AG04450 (cell line): Measurements from ENCODE around the gene HADHB. TPM values are rescaled to one million over a fixed set of nuclear protein-coding genes. Genes with fewer than 3 reads are reported as not detected.

Experiments used
- CTCF ChIA-PET: fragments of 300-600, 350-600 bp; formaldehyde crosslinking; extraction: SDS; loops from one replicate; lab custom pipeline; 2022; ENCODE audit warnings: antibody characterized with exemption, inconsistent platforms; lab: Charles Lee
- POLR2A ChIA-PET: fragments of 350-600 bp; formaldehyde crosslinking; extraction: SDS; loops from one replicate; lab custom pipeline; 2021; ENCODE audit warnings: antibody characterized with exemption, inconsistent platforms; lab: Yijun Ruan, JAX
- DNase-seq: peaks from one replicate; pipeline ENCODE4 v3.0.0-alpha.2; 2011; ENCODE audit warnings: low read depth, low spot score
- H3K27ac ChIP-seq: one replicate; pipeline ENCODE4 v1.5.1; 2012; ENCODE audit warnings: low read depth, low read length, control low read depth
- H3K27me3 ChIP-seq: one replicate; pipeline ENCODE4 v1.6.0; 2012; ENCODE audit warnings: low read length; ENCODE audit not compliant: control insufficient read depth, insufficient read depth
- H3K4me3 ChIP-seq: 2 replicates; pipeline ENCODE4 v1.5.1; 2011; ENCODE audit warnings: mild to moderate bottlenecking, low read depth, low read length, control low read depth
- H3K9me3 ChIP-seq: 2 replicates; pipeline ENCODE4 v1.5.1; 2012; ENCODE audit warnings: low read length; ENCODE audit not compliant: control insufficient read depth, insufficient read depth
- polyA plus RNA-seq: library from polyadenylated mRNA; depleted of rRNA; stranded (reverse); fragments of >200 nt; gene quantifications from 2 replicates; pipeline ENCODE4 v1.2.3, GENCODE V29; 2011
- TF ChIP-seq, protein P1 (sequence below): IDR thresholded peaks from 2 replicates; pipeline ENCODE4 v1.5.1; 2011; ENCODE audit warnings: low read depth, low read length, control low read depth, inconsistent platforms

HADHB gene
- polyA plus RNA-seq, 1 experiment = 162 TPM

DNA sequence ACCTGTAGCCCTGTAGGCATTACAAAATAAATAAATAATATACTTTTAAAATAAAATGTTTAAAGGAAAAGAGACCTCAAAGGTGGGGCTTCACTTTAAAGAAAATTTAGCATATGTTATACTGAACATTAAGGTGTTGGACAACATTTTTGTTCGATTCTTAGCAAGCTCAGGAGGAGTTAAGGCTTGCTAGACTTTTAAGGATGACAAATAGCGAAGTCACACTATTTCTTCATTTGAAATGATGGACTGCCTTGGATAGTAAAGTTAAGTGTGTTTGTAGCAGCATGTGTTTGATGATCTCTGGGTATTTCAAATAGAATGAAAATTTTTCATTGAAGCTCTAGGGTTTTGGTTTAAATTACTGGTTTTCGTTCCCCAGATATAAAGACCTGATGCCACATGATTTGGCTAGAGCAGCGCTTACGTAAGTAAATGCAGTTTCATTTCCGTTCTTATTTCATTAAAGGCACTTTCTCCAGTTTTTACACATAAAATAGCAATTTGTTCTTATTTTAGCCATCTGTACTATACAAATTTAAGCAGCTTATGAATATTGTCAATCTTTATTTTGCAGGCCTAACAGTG lies 24.9 kb downstream of the HADHB start:
- DNase-seq = no peak
- no peak overlapping the region for H3K4me3 ChIP-seq
- no peaks in the 10 kb centered on the region for H3K27me3 ChIP-seq
- ChIA-PET CTCF (interaction anchor here (0.6 kb wide), 1 partner anchor 61 kb away, joined by 4 read pairs; no protein-coding TSS in a partner anchor), POLR2A (no interaction called here)
- TF ChIP-seq, protein P1, sequence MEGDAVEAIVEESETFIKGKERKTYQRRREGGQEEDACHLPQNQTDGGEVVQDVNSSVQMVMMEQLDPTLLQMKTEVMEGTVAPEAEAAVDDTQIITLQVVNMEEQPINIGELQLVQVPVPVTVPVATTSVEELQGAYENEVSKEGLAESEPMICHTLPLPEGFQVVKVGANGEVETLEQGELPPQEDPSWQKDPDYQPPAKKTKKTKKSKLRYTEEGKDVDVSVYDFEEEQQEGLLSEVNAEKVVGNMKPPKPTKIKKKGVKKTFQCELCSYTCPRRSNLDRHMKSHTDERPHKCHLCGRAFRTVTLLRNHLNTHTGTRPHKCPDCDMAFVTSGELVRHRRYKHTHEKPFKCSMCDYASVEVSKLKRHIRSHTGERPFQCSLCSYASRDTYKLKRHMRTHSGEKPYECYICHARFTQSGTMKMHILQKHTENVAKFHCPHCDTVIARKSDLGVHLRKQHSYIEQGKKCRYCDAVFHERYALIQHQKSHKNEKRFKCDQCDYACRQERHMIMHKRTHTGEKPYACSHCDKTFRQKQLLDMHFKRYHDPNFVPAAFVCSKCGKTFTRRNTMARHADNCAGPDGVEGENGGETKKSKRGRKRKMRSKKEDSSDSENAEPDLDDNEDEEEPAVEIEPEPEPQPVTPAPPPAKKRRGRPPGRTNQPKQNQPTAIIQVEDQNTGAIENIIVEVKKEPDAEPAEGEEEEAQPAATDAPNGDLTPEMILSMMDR = no peak
- H3K27ac ChIP-seq = no peak overlapping the region
- H3K9me3 ChIP-seq = no peaks in the 10 kb centered on the region

DNA sequence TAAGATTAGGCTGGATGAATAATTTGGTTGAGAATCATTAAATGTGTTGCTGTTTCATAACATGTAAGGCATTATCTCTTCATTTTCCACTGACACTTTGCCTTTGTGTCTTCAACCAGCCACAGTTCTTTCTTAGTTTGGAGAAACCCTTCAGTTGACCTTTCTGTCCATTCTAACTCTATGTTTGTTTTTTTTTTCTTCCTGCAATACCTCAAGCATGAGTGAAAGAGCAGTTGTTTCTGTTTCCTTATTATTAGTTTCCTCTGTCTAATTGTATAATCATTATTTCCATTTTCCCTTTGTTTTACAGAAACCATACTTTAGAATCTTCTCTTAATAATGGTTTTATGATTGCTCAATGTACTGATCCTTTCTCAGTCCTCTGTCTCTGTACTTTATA lies 25.6 kb downstream of the HADHB start:
- H3K9me3 ChIP-seq = no peaks in the 10 kb centered on the region
- ChIA-PET CTCF (interaction anchor here (0.6 kb wide), 1 partner anchor 23 kb away, joined by 3 read pairs; no protein-coding TSS in a partner anchor), POLR2A (interaction anchor here (0.7 kb wide), 1 partner anchor 695 kb away, joined by 4 read pairs; no protein-coding TSS in a partner anchor)
- TF ChIP-seq, protein P1 = no peak
- DNase-seq = no peak
- H3K27me3 ChIP-seq = no peaks in the 10 kb centered on the region
- no peak overlapping the region for H3K27ac ChIP-seq
- H3K4me3 ChIP-seq = no peak overlapping the region

DNA sequence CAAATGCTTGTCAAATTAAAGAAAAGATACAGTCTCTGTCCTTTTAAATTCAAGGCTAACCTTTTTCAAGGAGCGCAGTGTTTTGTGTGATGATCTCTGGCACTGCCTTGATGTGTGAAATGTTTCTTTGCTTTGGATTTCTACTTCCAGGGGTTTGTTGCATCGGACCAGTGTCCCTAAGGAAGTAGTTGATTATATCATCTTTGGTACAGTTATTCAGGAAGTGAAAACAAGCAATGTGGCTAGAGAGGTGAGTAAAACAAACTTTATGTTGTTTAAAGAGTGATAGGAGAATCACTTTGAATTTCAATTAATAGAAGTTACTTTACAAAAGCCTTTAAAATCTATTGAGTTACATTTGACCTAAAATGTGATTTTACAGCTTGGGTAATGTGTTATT lies 28.8 kb downstream of the HADHB start:
- H3K27me3 ChIP-seq = no peaks in the 10 kb centered on the region
- POLR2A ChIA-PET = no interaction called here
- H3K9me3 ChIP-seq = no peaks in the 10 kb centered on the region
- DNase-seq = no peak
- H3K27ac ChIP-seq = no peak overlapping the region
- TF ChIP-seq, protein P1 = no peak
- CTCF ChIA-PET = no interaction called here
- H3K4me3 ChIP-seq = no peak overlapping the region

DNA sequence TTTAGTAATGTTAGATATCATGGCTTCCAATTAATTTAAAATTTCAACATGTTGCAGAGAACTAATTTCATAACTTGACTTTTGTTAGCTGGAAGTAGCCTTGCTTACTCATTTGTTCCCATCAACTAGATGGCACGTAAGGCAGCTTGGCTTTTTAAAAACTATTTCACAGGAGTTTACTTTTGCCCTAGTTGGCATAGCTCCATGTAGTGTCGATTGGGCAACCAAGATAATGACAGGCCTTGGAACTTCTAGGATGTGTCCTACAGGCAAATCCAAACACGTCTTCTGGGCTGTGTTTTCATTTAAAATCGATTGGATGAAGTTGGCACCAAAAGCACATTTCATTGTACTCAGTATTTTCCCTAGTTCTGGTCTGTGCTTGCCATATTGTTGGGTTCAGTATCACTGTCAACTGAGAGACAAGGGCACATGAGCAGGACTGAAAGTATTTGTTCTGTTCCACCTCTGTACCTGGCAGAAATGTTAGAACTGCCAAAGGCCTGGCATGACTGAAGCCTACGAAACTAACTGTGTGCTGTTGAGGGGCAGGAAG lies 29.4 kb downstream of the HADHB start:
- H3K27me3 ChIP-seq = no peaks in the 10 kb centered on the region
- peak; percentile 52 for DNase-seq
- TF ChIP-seq, protein P1 = no peak
- no peaks in the 10 kb centered on the region for H3K9me3 ChIP-seq
- no peak overlapping the region for H3K4me3 ChIP-seq
- peak overlapping the region; percentile 42 for H3K27ac ChIP-seq
- ChIA-PET POLR2A (no interaction called here), CTCF (interaction anchor here (1.3 kb wide), 1 partner anchor 90 kb away, joined by 3 read pairs; no protein-coding TSS in a partner anchor)
